ENCODE data around the gene RCBTB1. TPM values are rescaled to one million over a fixed set of nuclear protein-coding genes. Genes with fewer than 3 reads are reported as not detected.

Gene RCBTB1
- total and polyA plus RNA-seq, 12 donors: 6.1 to 23.5 (median 18.2) TPM

GRCh38 chr13:49530457-49530856 lies 54.9 kb downstream of the RCBTB1 start:
- TF ChIP-seq CTCF (IDR thresholded peaks at IDR 0.05): no peak
- Histone ChIP-seq H3K4me3 (no peak overlapping the region), H3K9me3 (no peaks in the 10 kb centered on the region), H3K4me1 (peaks cover 0 to 14% (median 8%) of the 10 kb centered on the region in 9 donors), H3K27me3 (no peaks in the 10 kb centered on the region), H3K36me3 (peaks cover 0 to 75% (median 7%) of the 10 kb centered on the region in 9 donors), H3K27ac (peak overlapping the region in 2 of 10 donors; percentile 4 to 29)
- intact Hi-C loops (cut with DNase I): loop anchor here in 1 of 10 donors (10.0 kb wide), 1 partner anchor 74 kb away; no protein-coding TSS in a partner anchor
- peak in 2 of 8 donors; percentile 22 to 29 for ATAC-seq
- DNase-seq: no peak
- 90 to 93% methylated on average over 7 of the region's 7 CpGs for WGBS, 2 donors

- no peaks in the 10 kb centered on the region for H3K27me3 ChIP-seq
- H3K4me1 ChIP-seq: peaks cover 0 to 13% (median 6%) of the 10 kb centered on the region in 9 donors
- peak overlapping the region in 1 of 10 donors; percentile 48 for H3K27ac ChIP-seq
- H3K9me3 ChIP-seq: no peaks in the 10 kb centered on the region
- intact Hi-C loops (cut with DNase I): no loop called here
- H3K4me3 ChIP-seq: no peak overlapping the region
- no peak for DNase-seq
- TF ChIP-seq CTCF (IDR thresholded peaks at IDR 0.05): no peak
- peaks cover 0 to 83% (median 7%) of the 10 kb centered on the region in 9 donors for H3K36me3 ChIP-seq
- no peak for ATAC-seq
- 80 to 91% methylated on average over 1 of the region's 1 CpG for WGBS, 2 donors
Measured at GRCh38 chr13:49528161-49528560, 57.2 kb downstream of the RCBTB1 start.

GRCh38 chr13:49527123-49527522 lies 58.2 kb downstream of the RCBTB1 start:
- TF ChIP-seq CTCF (IDR thresholded peaks at IDR 0.05): no peak
- Histone ChIP-seq H3K4me1 (peaks cover 0 to 10% (median under 1%) of the 10 kb centered on the region in 9 donors), H3K27me3 (no peaks in the 10 kb centered on the region), H3K27ac (no peak overlapping the region), H3K36me3 (peaks cover 0 to 85% (median 10%) of the 10 kb centered on the region in 9 donors), H3K4me3 (no peak overlapping the region), H3K9me3 (no peaks in the 10 kb centered on the region)
- WGBS, 2 donors: 43 to 59% methylated on average over 2 of the region's 2 CpGs
- intact Hi-C loops (cut with DNase I): no loop called here
- ATAC-seq (peak in 5 of 8 donors; percentile 49 to 74 (median 58)), DNase-seq (peak in 1 of 2 donors; percentile 31)

GRCh38 chr13:49524740-49525501 lies 60.4 kb downstream of the RCBTB1 start:
- H3K27ac ChIP-seq: no peak overlapping the region
- peaks cover 0 to 98% (median 13%) of the 10 kb centered on the region in 9 donors for H3K36me3 ChIP-seq
- TF ChIP-seq CTCF (IDR thresholded peaks at IDR 0.05): no peak
- intact Hi-C loops (cut with DNase I): no loop called here
- DNase-seq: no peak
- H3K4me3 ChIP-seq: no peak overlapping the region
- no peaks in the 10 kb centered on the region for H3K27me3 ChIP-seq
- no peak for ATAC-seq
- H3K9me3 ChIP-seq: no peaks in the 10 kb centered on the region
- WGBS, 2 donors: 88 to 94% methylated on average over 5 of the region's 5 CpGs
- H3K4me1 ChIP-seq: peaks cover 0 to 14% (median 6%) of the 10 kb centered on the region in 9 donors

Data from heart right ventricle (tissue), 16 donors.